Left forelimb (tissue), 1 donor: ENCODE data around the gene KCNIP3.
"Not testable (repeated sequence)": the region's sequence is repeated elsewhere in the genome, so short reads cannot be mapped to it uniquely, and the experiment has no call there.

Experiments used
- DNase-seq: peaks from one replicate; pipeline ENCODE4 v3.0.0-alpha.2; 2018; ENCODE audit warnings: low spot score

KCNIP3 gene

GRCh38 chr2:95372216-95372829, 75.2 kb downstream of the KCNIP3 start:
- peak; percentile 26 for DNase-seq

- DNase-seq = peak; percentile 25
Measured at GRCh38 chr2:95372845-95373244, 75.7 kb downstream of the KCNIP3 start.

GRCh38 chr2:95374029-95374428, 76.9 kb downstream of the KCNIP3 start:
- DNase-seq = peak; percentile 52

DNA sequence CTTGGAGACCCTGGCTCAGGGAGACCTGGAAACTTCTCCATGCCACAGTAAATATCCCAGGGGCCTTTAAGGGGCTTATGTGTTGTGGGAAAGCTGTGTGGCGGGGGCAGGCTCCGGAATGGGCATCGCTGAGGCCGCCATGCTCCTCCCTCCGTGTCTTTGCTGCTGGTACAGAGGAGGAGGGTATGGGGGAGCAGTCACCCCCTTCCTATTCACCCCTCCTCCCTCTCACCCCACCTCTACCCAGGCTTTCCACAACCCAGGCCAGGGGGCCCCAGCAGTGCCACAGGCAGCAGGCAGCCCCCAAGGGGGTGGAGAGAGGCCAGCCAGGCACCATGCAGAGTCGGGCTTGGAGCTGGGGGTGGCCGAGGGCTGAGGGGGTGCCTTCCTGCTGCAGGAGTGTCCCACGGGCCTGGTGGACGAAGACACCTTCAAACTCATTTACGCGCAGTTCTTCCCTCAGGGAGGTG, 77.3 kb downstream of the KCNIP3 start:
- peak; percentile 56 for DNase-seq

- peak; percentile 58 for DNase-seq
Measured at GRCh38 chr2:95374921-95375471, 77.8 kb downstream of the KCNIP3 start.

DNA sequence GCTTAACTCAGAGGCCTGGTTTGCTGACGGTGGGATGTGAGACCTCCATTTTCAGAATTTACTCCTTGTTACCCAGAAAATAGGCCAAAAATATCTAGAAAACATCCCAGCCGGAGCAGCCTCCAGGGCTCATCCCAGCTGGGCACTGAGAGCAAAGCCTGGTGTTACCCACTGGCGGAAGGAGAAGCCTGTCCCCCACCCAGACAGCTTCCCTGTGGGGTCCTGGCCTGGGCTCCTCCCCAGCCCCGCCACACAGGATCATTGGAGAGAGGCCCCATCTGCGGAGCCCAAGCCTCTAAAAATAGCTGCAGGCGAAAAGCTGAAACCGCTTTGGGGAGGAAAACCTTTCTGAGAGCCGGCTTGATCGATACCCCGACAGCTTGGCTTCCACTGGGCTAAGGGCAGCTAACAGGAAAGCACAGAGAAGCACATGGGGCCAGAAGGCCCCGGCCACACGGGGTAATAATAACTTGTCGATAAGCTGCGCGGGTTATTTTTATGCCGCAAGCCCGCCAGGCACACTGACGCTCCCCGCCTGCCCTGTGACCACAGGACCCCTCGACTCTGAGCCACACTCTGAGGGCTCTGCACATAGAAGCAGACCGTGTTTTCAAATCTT, 78.5 kb downstream of the KCNIP3 start:
- peak; percentile 23 for DNase-seq

DNA sequence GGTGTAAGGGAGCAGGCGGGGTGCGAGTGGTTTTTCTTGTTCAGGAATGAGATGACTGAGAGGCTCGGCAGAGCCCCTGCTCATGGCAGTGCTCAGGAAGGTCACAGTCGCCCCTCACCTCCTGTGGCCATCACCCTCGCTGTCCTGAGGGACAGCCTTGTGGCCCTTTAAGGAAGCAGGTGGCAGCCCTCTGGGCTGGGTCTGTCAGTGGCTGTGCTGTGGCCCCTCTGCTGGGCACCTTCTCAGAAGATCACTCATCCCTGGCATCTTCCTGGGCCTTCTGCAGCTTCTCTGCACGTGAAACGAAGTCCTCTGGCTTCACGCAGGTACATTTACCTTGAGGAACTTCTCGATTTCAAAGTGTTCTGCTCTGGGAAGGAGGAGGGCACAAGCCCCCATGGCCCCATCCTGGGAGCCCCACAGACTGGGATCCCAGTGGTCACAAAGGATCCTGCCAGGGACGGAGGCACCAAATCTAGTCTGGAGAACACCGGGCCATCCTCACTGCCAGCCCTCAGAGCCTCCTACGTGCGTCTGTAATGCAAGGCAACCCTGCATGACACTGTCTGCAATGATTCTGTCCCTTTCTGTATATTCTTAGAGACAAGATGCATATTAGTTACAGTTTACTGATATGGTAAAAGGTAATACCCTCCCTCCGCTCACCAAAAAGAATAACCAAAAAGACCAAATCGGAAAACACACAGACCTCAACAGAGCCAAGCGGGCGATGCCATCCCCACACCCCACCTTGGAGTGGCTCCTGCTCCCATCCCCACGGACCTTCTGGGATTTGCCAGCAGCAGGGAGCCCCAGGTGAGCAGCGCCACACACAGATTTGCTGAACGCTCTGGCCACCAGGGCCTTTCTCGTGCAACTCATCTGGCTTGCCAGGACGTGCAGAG, 79.4 kb downstream of the KCNIP3 start:
- DNase-seq = peak; percentile 12

- DNase-seq = peak; percentile 47
Measured at GRCh38 chr2:95377216-95378123, 80.3 kb downstream of the KCNIP3 start.

DNA sequence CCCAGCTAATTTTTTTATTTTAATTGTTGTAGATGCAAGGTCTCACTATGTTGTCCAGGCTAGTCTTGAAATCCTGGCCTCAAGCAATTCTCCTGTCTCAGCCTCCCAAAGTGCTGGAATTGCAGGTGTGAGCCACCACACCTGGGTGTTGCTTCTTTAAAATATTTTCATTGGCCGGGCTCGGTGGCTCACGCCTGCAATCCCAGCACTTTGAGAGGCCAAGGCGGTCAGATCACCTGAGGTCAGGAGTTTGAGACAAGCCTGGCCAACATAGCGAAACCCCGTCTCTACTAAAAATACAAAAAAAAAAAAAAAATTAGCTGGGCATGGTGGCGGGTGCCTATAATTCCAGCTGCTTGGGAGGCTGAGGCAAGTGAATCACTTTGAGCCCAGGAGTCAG, 81.1 kb downstream of the KCNIP3 start:
- DNase-seq = not testable (repeated sequence)

- DNase-seq = peak; percentile 57
Measured at GRCh38 chr2:95379371-95379831, 82.3 kb downstream of the KCNIP3 start.

DNA sequence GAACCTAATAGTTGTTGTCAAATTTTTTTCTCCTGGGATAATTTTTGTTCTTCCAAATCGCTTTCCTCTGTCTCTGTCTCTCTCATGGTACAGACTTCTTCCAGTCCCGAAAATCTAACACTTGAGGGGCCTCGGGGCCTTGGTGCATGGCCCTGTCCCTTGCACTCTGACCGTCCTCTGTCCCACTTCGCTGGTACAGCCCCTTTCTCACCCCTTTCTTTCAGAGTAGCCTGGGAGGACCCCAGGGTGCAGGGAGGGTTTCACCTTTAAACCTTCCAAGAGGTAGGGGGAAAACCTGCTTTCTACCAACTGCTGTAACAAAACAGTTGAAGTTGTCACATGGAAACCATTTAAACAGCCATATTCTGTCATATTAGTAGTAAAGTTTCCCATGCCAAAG, 83.1 kb downstream of the KCNIP3 start:
- DNase-seq = peak; percentile 41

- DNase-seq = no peak
Measured at GRCh38 chr2:95380731-95381130, 83.6 kb downstream of the KCNIP3 start.

DNA sequence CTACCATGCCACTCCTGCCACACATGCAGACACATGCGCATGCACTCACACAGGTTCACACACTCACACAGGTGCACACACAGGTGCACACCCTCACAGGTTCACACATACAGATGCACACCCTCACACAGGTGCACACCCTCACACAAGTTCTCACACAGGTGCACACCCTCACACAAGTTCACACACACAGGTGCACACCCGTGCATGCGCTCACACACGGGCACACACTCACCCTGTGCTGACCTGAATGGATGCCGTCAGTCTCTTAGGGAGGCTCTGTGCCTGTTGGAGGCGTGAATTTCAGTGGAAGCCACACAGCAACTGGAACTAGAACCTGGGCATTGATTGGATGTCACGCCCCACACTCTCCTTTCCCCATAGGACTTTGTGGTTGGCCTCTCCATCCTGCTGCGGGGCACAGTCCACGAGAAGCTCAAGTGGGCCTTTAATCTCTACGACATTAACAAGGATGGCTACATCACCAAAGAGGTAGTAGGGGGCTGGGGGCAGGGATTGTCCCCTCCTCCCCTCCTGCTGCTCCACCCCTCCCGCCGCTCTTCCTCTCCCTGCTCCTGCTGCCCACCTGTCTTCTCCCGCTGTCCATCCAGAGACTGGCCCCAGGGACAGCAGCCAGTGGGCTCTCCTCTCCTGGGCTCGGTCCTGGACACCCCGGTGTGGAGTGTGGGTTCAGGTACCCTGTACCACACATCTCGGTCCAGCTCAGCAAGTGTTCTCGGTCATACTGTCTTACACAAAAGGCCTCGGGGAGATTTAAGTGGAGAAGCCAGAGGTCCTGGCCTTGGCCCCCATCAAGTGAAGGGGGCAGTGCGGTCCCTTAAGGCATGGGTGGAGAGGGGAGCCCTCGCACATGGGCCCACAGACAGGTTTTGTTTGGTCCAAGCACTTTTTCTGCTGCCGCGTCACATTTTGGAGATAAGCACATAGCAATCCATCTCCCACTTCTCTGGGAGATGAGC, 84.4 kb downstream of the KCNIP3 start:
- DNase-seq = peak; percentile 41

GRCh38 chr2:95382192-95382591, 85.0 kb downstream of the KCNIP3 start:
- peak; percentile 64 for DNase-seq

DNA sequence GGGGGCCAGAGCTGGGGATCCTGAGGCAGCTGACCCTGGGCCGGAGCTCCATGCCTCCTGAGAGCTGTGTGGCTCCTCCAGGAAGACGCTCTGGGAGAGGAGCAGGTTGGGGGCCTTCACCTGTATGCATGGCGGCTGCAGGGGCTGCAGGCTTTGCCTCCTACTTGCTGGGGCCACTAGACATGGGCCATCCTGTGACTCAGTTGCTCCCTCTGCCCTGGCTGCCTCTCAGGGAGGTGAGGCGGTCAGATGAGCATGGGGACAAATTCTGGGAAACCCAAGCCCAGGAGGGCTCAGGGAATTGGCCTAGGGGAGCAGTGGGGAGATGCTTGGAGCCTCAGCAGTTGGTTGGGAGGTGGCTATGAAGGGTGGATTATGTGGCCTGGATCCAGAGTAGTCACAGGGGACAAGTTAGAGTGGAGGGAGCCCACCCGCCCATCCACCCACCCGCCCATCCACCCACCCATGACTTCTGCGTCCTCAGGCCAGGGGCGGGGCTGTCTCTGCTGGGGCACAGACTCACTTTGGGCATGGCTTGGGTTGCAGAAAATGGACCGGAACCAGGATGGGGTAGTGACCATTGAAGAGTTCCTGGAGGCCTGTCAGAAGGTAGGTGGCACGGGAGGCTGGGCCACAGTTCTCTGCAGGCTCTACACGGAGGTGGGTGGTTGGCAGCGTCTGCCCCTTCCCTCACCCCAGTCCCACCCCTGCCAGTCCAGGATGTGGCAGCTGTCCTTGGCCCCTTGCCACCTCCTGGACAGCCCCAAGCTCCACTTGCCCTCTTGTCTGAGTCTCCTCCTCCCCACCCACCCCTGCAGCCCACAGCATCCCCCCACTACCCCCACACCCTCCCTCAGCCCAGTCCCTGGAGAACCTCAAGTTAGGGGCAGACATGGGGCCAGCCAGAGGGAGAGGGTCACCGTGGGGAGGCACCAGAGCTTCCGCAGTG, 85.8 kb downstream of the KCNIP3 start:
- peak; percentile 41 for DNase-seq

GRCh38 chr2:95383635-95384027, 86.5 kb downstream of the KCNIP3 start:
- no peak for DNase-seq

GRCh38 chr2:95384854-95385569, 87.9 kb downstream of the KCNIP3 start:
- DNase-seq = peak; percentile 55

GRCh38 chr2:95385570-95385984, 88.4 kb downstream of the KCNIP3 start:
- DNase-seq = peak; percentile 56
